Measurements from ENCODE around the gene FIZ1. TPM values are rescaled to one million over a fixed set of nuclear protein-coding genes. Genes with fewer than 3 reads are reported as not detected.

FIZ1 gene
- total and polyA plus RNA-seq, 2 of the 4 experiments (the other 2 are of a cell fraction), result 1.3 to 5.9 TPM

Other genes with a start within 250 kb of the FIZ1 start
- gene COX6B2, start 244.8 kb downstream of the FIZ1 start, total RNA-seq (2012; rRNA removed), result not detected in 2 replicates
- gene COX6B2, start 244.8 kb downstream of the FIZ1 start, polyA plus RNA-seq (2012; rRNA removed), result 0.19 and 0.39 TPM in 2 replicates
- not detected in 2 replicates for gene GARIN5B, start 236.3 kb downstream of the FIZ1 start, total RNA-seq (2012; rRNA removed)
- gene GARIN5B, start 236.3 kb downstream of the FIZ1 start, polyA plus RNA-seq (2012; rRNA removed), result not detected in 2 replicates
- gene IL11, start 229.1 kb downstream of the FIZ1 start, total RNA-seq (2012; rRNA removed), result 14.3 and 15.6 TPM in 2 replicates
- gene IL11, start 229.1 kb downstream of the FIZ1 start, polyA plus RNA-seq (2012; rRNA removed), result 33.6 and 38.9 TPM in 2 replicates
- gene TMEM190, start 222.7 kb downstream of the FIZ1 start, total RNA-seq (2012; rRNA removed), result not detected in 2 replicates
- gene TMEM190, start 222.7 kb downstream of the FIZ1 start, polyA plus RNA-seq (2012; rRNA removed), result 1.4 and 1.6 TPM in 2 replicates
- gene TMEM238, start 215.2 kb downstream of the FIZ1 start, total RNA-seq (2012; rRNA removed), result not detected in 2 replicates
- gene TMEM238, start 215.2 kb downstream of the FIZ1 start, polyA plus RNA-seq (2012; rRNA removed), result not detected in 2 replicates
- 386 and 998 TPM in 2 replicates for gene RPL28, start 213.6 kb downstream of the FIZ1 start, total RNA-seq (2012; rRNA removed)
- gene RPL28, start 213.6 kb downstream of the FIZ1 start, polyA plus RNA-seq (2012; rRNA removed), result 1,428 and 1,693 TPM in 2 replicates
- gene UBE2S, start 191.7 kb downstream of the FIZ1 start, total RNA-seq (2012; rRNA removed), result 69.5 and 74.4 TPM in 2 replicates
- 104 and 177 TPM in 2 replicates for gene UBE2S, start 191.7 kb downstream of the FIZ1 start, polyA plus RNA-seq (2012; rRNA removed)
- not detected in 2 replicates for gene SHISA7, start 156.2 kb downstream of the FIZ1 start, total RNA-seq (2012; rRNA removed)
- 0.03 TPM in 1 of 2 replicates, not detected in the other for gene SHISA7, start 156.2 kb downstream of the FIZ1 start, polyA plus RNA-seq (2012; rRNA removed)
- gene ISOC2, start 137.9 kb downstream of the FIZ1 start, total RNA-seq (2012; rRNA removed), result 46.7 and 56.1 TPM in 2 replicates
- gene ISOC2, start 137.9 kb downstream of the FIZ1 start, polyA plus RNA-seq (2012; rRNA removed), result 82.1 and 119 TPM in 2 replicates
- not detected in 2 replicates for gene C19orf85, start 134.8 kb downstream of the FIZ1 start, total RNA-seq (2012; rRNA removed)
- gene C19orf85, start 134.8 kb downstream of the FIZ1 start, polyA plus RNA-seq (2012; rRNA removed), result not detected in 2 replicates
- gene ZNF628, start 122.9 kb downstream of the FIZ1 start, total RNA-seq (2012; rRNA removed), result 0.18 and 0.28 TPM in 2 replicates
- gene ZNF628, start 122.9 kb downstream of the FIZ1 start, polyA plus RNA-seq (2012; rRNA removed), result 1.9 and 2.6 TPM in 2 replicates
- 4.3 and 7.2 TPM in 2 replicates for gene NAT14, start 114.3 kb downstream of the FIZ1 start, total RNA-seq (2012; rRNA removed)
- 40.9 and 41.2 TPM in 2 replicates for gene NAT14, start 114.3 kb downstream of the FIZ1 start, polyA plus RNA-seq (2012; rRNA removed)
- gene SSC5D, start 111.1 kb downstream of the FIZ1 start, total RNA-seq (2012; rRNA removed), result 1.4 and 1.7 TPM in 2 replicates
- 14.1 and 19.1 TPM in 2 replicates for gene SSC5D, start 111.1 kb downstream of the FIZ1 start, polyA plus RNA-seq (2012; rRNA removed)
- gene SBK2, start 62.4 kb downstream of the FIZ1 start, total RNA-seq (2012; rRNA removed), result not detected in 2 replicates
- 0.30 and 0.48 TPM in 2 replicates for gene SBK2, start 62.4 kb downstream of the FIZ1 start, polyA plus RNA-seq (2012; rRNA removed)
- 0.18 TPM in 1 of 2 replicates, not detected in the other for gene SBK3, start 54.0 kb downstream of the FIZ1 start, total RNA-seq (2012; rRNA removed)
- gene SBK3, start 54.0 kb downstream of the FIZ1 start, polyA plus RNA-seq (2012; rRNA removed), result 0.05 and 0.16 TPM in 2 replicates
- 0.54 and 0.83 TPM in 2 replicates for gene ZNF579, start 18.7 kb downstream of the FIZ1 start, total RNA-seq (2012; rRNA removed)
- 9.0 and 10.7 TPM in 2 replicates for gene ZNF579, start 18.7 kb downstream of the FIZ1 start, polyA plus RNA-seq (2012; rRNA removed)
- gene ZNF524, start 771 bp upstream of the FIZ1 start, total RNA-seq (2012; rRNA removed), result 2.3 and 2.8 TPM in 2 replicates
- gene ZNF524, start 771 bp upstream of the FIZ1 start, polyA plus RNA-seq (2012; rRNA removed), result 6.6 and 8.0 TPM in 2 replicates
- gene ZNF865, start 6.1 kb upstream of the FIZ1 start, total RNA-seq (2012; rRNA removed), result under 0.01 TPM in 2 replicates
- 4.6 and 6.3 TPM in 2 replicates for gene ZNF865, start 6.1 kb upstream of the FIZ1 start, polyA plus RNA-seq (2012; rRNA removed)
- 2.5 TPM in 2 replicates for gene ZNF784, start 25.0 kb upstream of the FIZ1 start, total RNA-seq (2012; rRNA removed)
- 3.7 and 4.1 TPM in 2 replicates for gene ZNF784, start 25.0 kb upstream of the FIZ1 start, polyA plus RNA-seq (2012; rRNA removed)
- gene ZNF580, start 41.5 kb upstream of the FIZ1 start, total RNA-seq (2012; rRNA removed), result 1.4 and 1.7 TPM in 2 replicates
- 36.9 and 44.4 TPM in 2 replicates for gene ZNF580, start 41.5 kb upstream of the FIZ1 start, polyA plus RNA-seq (2012; rRNA removed)
- gene ZNF581, start 44.1 kb upstream of the FIZ1 start, total RNA-seq (2012; rRNA removed), result 9.7 and 10.0 TPM in 2 replicates
- 21.9 and 24.5 TPM in 2 replicates for gene ZNF581, start 44.1 kb upstream of the FIZ1 start, polyA plus RNA-seq (2012; rRNA removed)
- gene CCDC106, start 48.7 kb upstream of the FIZ1 start, total RNA-seq (2012; rRNA removed), result 2.2 and 2.3 TPM in 2 replicates
- gene CCDC106, start 48.7 kb upstream of the FIZ1 start, polyA plus RNA-seq (2012; rRNA removed), result 13.6 and 15.0 TPM in 2 replicates
- 96.1 and 120 TPM in 2 replicates for gene U2AF2, start 55.5 kb upstream of the FIZ1 start, total RNA-seq (2012; rRNA removed)
- gene U2AF2, start 55.5 kb upstream of the FIZ1 start, polyA plus RNA-seq (2012; rRNA removed), result 260 and 303 TPM in 2 replicates
- gene EPN1, start 75.7 kb upstream of the FIZ1 start, total RNA-seq (2012; rRNA removed), result 19.0 and 21.9 TPM in 2 replicates
- gene EPN1, start 75.7 kb upstream of the FIZ1 start, polyA plus RNA-seq (2012; rRNA removed), result 122 and 127 TPM in 2 replicates
- not detected in 2 replicates for gene NLRP9, start 138.9 kb upstream of the FIZ1 start, total RNA-seq (2012; rRNA removed)
- gene NLRP9, start 138.9 kb upstream of the FIZ1 start, polyA plus RNA-seq (2012; rRNA removed), result not detected in 2 replicates
- gene RFPL4A, start 159.6 kb upstream of the FIZ1 start, total RNA-seq (2012; rRNA removed), result not detected in 2 replicates
- 0.07 TPM in 1 of 2 replicates, not detected in the other for gene RFPL4A, start 159.6 kb upstream of the FIZ1 start, polyA plus RNA-seq (2012; rRNA removed)
- gene RFPL4AL1, start 169.6 kb upstream of the FIZ1 start, total RNA-seq (2012; rRNA removed), result not detected in 2 replicates
- gene RFPL4AL1, start 169.6 kb upstream of the FIZ1 start, polyA plus RNA-seq (2012; rRNA removed), result not detected in 2 replicates
- not detected in 2 replicates for gene NLRP11, start 232.5 kb upstream of the FIZ1 start, total RNA-seq (2012; rRNA removed)
- gene NLRP11, start 232.5 kb upstream of the FIZ1 start, polyA plus RNA-seq (2012; rRNA removed), result not detected in 2 replicates
- gene NLRP4, start 237.0 kb upstream of the FIZ1 start, total RNA-seq (2012; rRNA removed), result not detected in 2 replicates
- not detected in 2 replicates for gene NLRP4, start 237.0 kb upstream of the FIZ1 start, polyA plus RNA-seq (2012; rRNA removed)